ENCODE results near the gene SLC25A36. TPM values are rescaled to one million over a fixed set of nuclear protein-coding genes. Genes with fewer than 3 reads are reported as not detected.

Gene SLC25A36
- total RNA-seq, 2 experiments from 2014 or later = 71.8 to 81.3 TPM

GRCh38 chr3:140906785-140907184 is 34.9 kb upstream of the SLC25A36 start:
- no peak overlapping the region for H2AFZ ChIP-seq (ENCODE audit: low read length)
- BruUV-seq (replicated peaks) = no TSS peak
- H3K36me3 ChIP-seq (ENCODE audit: insufficient read depth, low read length) = no peaks in the 10 kb centered on the region
- no peaks in the 10 kb centered on the region for H4K20me1 ChIP-seq (ENCODE audit: insufficient read depth, low read length)
- H3K4me3 ChIP-seq (ENCODE audit: low read depth, low read length, poor library complexity, severe bottlenecking) = no peak overlapping the region
- H3K4me1 ChIP-seq (ENCODE audit: insufficient read depth, low read length, poor library complexity, severe bottlenecking) = no peaks in the 10 kb centered on the region
- H3K79me2 ChIP-seq (ENCODE audit: insufficient read depth, low read depth, low read length) = no peaks in the 10 kb centered on the region
- no peak for DNase-seq (ENCODE audit: low spot score)
- CTCF ChIA-PET (ENCODE audit: unreplicated experiment) = no interaction called here
- POLR2A ChIA-PET = no interaction called here
- no peak overlapping the region for H3K27ac ChIP-seq (ENCODE audit: low read depth, low read length, poor library complexity, severe bottlenecking)
- H3K9me3 ChIP-seq (ENCODE audit: low read length) = no peaks in the 10 kb centered on the region
- TF ChIP-seq EZH2phosphoT487 (IDR thresholded peaks at IDR 0.05; ENCODE audit: borderline replicate concordance, low read depth, low read length) = no peak
- no peak for TF ChIP-seq CTCF (conservative IDR thresholded peaks at IDR 0.05; ENCODE audit: low read length)
- intact Hi-C loops (cut with micrococcal nuclease; ENCODE audit: unreplicated experiment) = no loop called here
- no peaks in the 10 kb centered on the region for H3K9me2 ChIP-seq (ENCODE audit: insufficient read depth, low read length)
- no peak overlapping the region for H3K4me2 ChIP-seq (ENCODE audit: low read length)

- Histone ChIP-seq H3K9me2 (ENCODE audit: insufficient read depth, low read length) (no peaks in the 10 kb centered on the region), H3K9me3 (ENCODE audit: low read length) (no peaks in the 10 kb centered on the region), H4K20me1 (ENCODE audit: insufficient read depth, low read length) (no peaks in the 10 kb centered on the region), H3K4me3 (ENCODE audit: low read depth, low read length, poor library complexity, severe bottlenecking) (peak overlapping the region; percentile 46), H3K79me2 (ENCODE audit: insufficient read depth, low read depth, low read length) (no peaks in the 10 kb centered on the region), H3K4me2 (ENCODE audit: low read length) (peak overlapping the region; percentile 55), H3K4me1 (ENCODE audit: insufficient read depth, low read length, poor library complexity, severe bottlenecking) (no peaks in the 10 kb centered on the region), H3K27ac (ENCODE audit: low read depth, low read length, poor library complexity, severe bottlenecking) (no peak overlapping the region), H3K36me3 (ENCODE audit: insufficient read depth, low read length) (no peaks in the 10 kb centered on the region), H2AFZ (ENCODE audit: low read length) (no peak overlapping the region)
- intact Hi-C loops (cut with micrococcal nuclease; ENCODE audit: unreplicated experiment) = no loop called here
- TF ChIP-seq CTCF (conservative IDR thresholded peaks at IDR 0.05; ENCODE audit: low read length) = no peak
- TF ChIP-seq EZH2phosphoT487 (IDR thresholded peaks at IDR 0.05; ENCODE audit: borderline replicate concordance, low read depth, low read length) = no peak
- ChIA-PET POLR2A (interaction anchor here (0.7 kb wide), 1 partner anchor 846 kb away, joined by 5 read pairs; no protein-coding TSS in a partner anchor), CTCF (ENCODE audit: unreplicated experiment) (no interaction called here)
- DNase-seq (ENCODE audit: low spot score) = peak; percentile 0
- BruUV-seq (replicated peaks) = no TSS peak
These were observed 30.8 kb upstream of the SLC25A36 start for GRCh38 chr3:140910860-140911259.

- Histone ChIP-seq H3K4me1 (ENCODE audit: insufficient read depth, low read length, poor library complexity, severe bottlenecking) (no peaks in the 10 kb centered on the region), H3K79me2 (ENCODE audit: insufficient read depth, low read depth, low read length) (no peaks in the 10 kb centered on the region), H3K27ac (ENCODE audit: low read depth, low read length, poor library complexity, severe bottlenecking) (no peak overlapping the region), H3K9me3 (ENCODE audit: low read length) (no peaks in the 10 kb centered on the region), H3K4me3 (ENCODE audit: low read depth, low read length, poor library complexity, severe bottlenecking) (no peak overlapping the region), H3K9me2 (ENCODE audit: insufficient read depth, low read length) (no peaks in the 10 kb centered on the region), H3K4me2 (ENCODE audit: low read length) (no peak overlapping the region), H4K20me1 (ENCODE audit: insufficient read depth, low read length) (no peaks in the 10 kb centered on the region), H2AFZ (ENCODE audit: low read length) (no peak overlapping the region), H3K36me3 (ENCODE audit: insufficient read depth, low read length) (no peaks in the 10 kb centered on the region)
- intact Hi-C loops (cut with micrococcal nuclease; ENCODE audit: unreplicated experiment) = no loop called here
- POLR2A ChIA-PET = interaction anchor here (0.6 to 0.9 kb wide), 2 partner anchors 16 to 164 kb away, joined by 3 to 4 read pairs; no protein-coding TSS in a partner anchor
- no peak for DNase-seq (ENCODE audit: low spot score)
- CTCF ChIA-PET (ENCODE audit: unreplicated experiment) = no interaction called here
- TF ChIP-seq EZH2phosphoT487 (IDR thresholded peaks at IDR 0.05; ENCODE audit: borderline replicate concordance, low read depth, low read length) (no peak), CTCF (conservative IDR thresholded peaks at IDR 0.05; ENCODE audit: low read length) (no peak)
- BruUV-seq (replicated peaks) = no TSS peak
These were observed 29.8 kb upstream of the SLC25A36 start for GRCh38 chr3:140911822-140912221.
